Heart right ventricle (tissue), 16 donors: ENCODE results near the gene MARK3. TPM values are rescaled to one million over a fixed set of nuclear protein-coding genes. Genes with fewer than 3 reads are reported as not detected.

Experiments
- ATAC-seq, 8 donors: fragments of 200-7000 bp; cut with Tn5 transposase; one replicate each; pipeline ENCODE4 v1.9.1; 2020; ENCODE audit warnings: mild to moderate bottlenecking in 8 of 8, moderate library complexity in 8 of 8, moderate number of reproducible peaks in 1 of 8
- DNase-seq, 2 donors: peaks; one replicate each; pipeline ENCODE4 v3.0.0-alpha.2; 2020
- H3K27ac ChIP-seq, 10 donors: fragments of 200-600 bp; sonication (generic) in 2 of 10; one replicate each; pipeline versions ENCODE4 v1.5.0 to v1.8.0; 2020 to 2022; ENCODE audit warnings: mild to moderate bottlenecking in 3 of 10
- H3K27me3 ChIP-seq, 7 donors: fragments of 200-600 bp; one replicate each; pipeline ENCODE4 v1.8.0; 2021 to 2022; ENCODE audit warnings: mild to moderate bottlenecking in 2 of 7
- H3K36me3 ChIP-seq, 9 donors: fragments of 200-600 bp; sonication (generic) in 1 of 9; one replicate each; pipeline versions ENCODE4 v1.5.0 to v1.8.0; 2020 to 2022; ENCODE audit warnings: mild to moderate bottlenecking in 2 of 9
- H3K4me1 ChIP-seq, 9 donors: fragments of 200-600 bp; sonication (generic) in 1 of 9; one replicate each; pipeline versions ENCODE4 v1.5.0 to v1.8.0; 2020 to 2022; ENCODE audit warnings: mild to moderate bottlenecking in 4 of 9
- H3K4me3 ChIP-seq, 10 donors: fragments of 200-600 bp; sonication (generic) in 2 of 10; one replicate each; pipeline versions ENCODE4 v1.5.0 to v1.8.0; 2020 to 2022; ENCODE audit warnings: mild to moderate bottlenecking in 7 of 10, moderate library complexity in 2 of 10
- H3K9me3 ChIP-seq, 11 donors: fragments of 200-600 bp in 10 of 11; sonication (generic) in 2 of 11; one replicate each; pipeline versions ENCODE4 v1.5.0 to v1.8.0; 2013 to 2022; ENCODE audit warnings: mild to moderate bottlenecking in 2 of 11, control low read depth in 1 of 11, moderate library complexity in 1 of 11
- CTCF ChIP-seq, 9 donors: fragments of 200-600 bp; sonication (generic) in 2 of 9; IDR thresholded peaks; one replicate each; pipeline versions ENCODE4 v1.5.0 to v1.8.0; 2021 to 2022; ENCODE audit warnings: antibody characterized with exemption in 9 of 9, mild to moderate bottlenecking in 5 of 9, moderate library complexity in 1 of 9
- WGBS, 2 donors: extraction: QIAGEN DNeasy Blood & Tissue Kit; methylation state at CpG; one replicate each; pipeline ENCODE4 v1.1.7; 2013; ENCODE audit warnings: inconsistent platforms in 1 of 2; 5-methylcytosine and 5-hydroxymethylcytosine counted together
- intact Hi-C, 10 donors: fragments of 100-400 bp; cut with DNase I; formaldehyde crosslinking; loops; one replicate each; pipeline versions ENCODE4 v1.11.1 to v1.14.2; 2022
- polyA plus RNA-seq, 2 donors: library from polyadenylated mRNA; stranded (reverse); fragments of 200-250 nt; gene quantifications; one replicate each; pipeline ENCODE4 v1.2.3, GENCODE V29; 2013
- total RNA-seq, 10 donors: library from RNA; stranded (reverse); fragmentation: NEBNext Ultra II Directional in 3 of 10; extraction: Animal tissue kit (Norgen Biotek cat#: 25700) in 3 of 10; gene quantifications; one replicate each; pipeline versions ENCODE4 v1.2.1 to v1.2.4, GENCODE V29; 2021 to 2023
- donor health status: Arrhythmogenic right ventricular cardiomyopathy.
- donor health status: ischemic (EF 13 %, LVEDD 7.1; RV severe dilation, severe dysfunction).
- donor health status: healthy with polysubstance abuse.
- donor health status: DM: no; HTN: yes; CAD: no.
- donor health status: DM: no; HTN: no; CAD: no.
- donor health status: ischemic (EF 25% LVEDD 6.9; RV normal size, moderate dysfunction).
- donor health status: ischemic (EF 25% LVEDD 5.7; RV mildly dilated, moderate dysfunction).
- donor health status: healthy.
- donor health status: DM: yes; HTN: yes; CAD: no.
- donor health status: Ischemic cardiomyopathy.
- donor health status: ischemic (EF 35%, LVEDD 5.7; RV mildly dilated, moderate dysfunction).
- donor health status: nonischemic (EF 11% LVEDD 7.7; RV severe dilation, severe dysfunction).
- donor health status: DM: yes; HTN: yes; CAD: no.
- donor health status: PGD.
- donor health status: ischemic (EF 29% LVEDD 5.4; RV normal size, mild dysfunction).
- donor health status: nonischemic (EF 23%, LVEDD 6.1; RV moderate dilation, normal function).

Gene MARK3
- total and polyA plus RNA-seq, 12 donors, result 62.3 to 246 (median 77.1) TPM

- DNase-seq, result no peak
- peaks cover 0 to 91% (median 40%) of the 10 kb centered on the region in 9 donors for H3K36me3 ChIP-seq
- no peak overlapping the region for H3K27ac ChIP-seq
- intact Hi-C loops, result loop anchor here in 7 of 10 donors (5.0 kb wide), 2 partner anchors 44 to 49 kb away; no protein-coding TSS in a partner anchor
- no peaks in the 10 kb centered on the region for H3K27me3 ChIP-seq
- H3K4me3 ChIP-seq, result no peak overlapping the region
- no peak for ATAC-seq
- WGBS, 2 donors, result 93 to 95% methylated on average over 12 of the region's 12 CpGs
- TF ChIP-seq CTCF (IDR thresholded peaks at IDR 0.05), result no peak
- H3K9me3 ChIP-seq, result no peaks in the 10 kb centered on the region
- H3K4me1 ChIP-seq, result peaks cover 0 to 19% (median 11%) of the 10 kb centered on the region in 9 donors
These were observed 118.1 kb downstream of the MARK3 start for GRCh38 chr14:103503296-103503695.

GRCh38 chr14:103504991-103505565, 119.9 kb downstream of the MARK3 start:
- no peaks in the 10 kb centered on the region for H3K27me3 ChIP-seq
- no peak for TF ChIP-seq CTCF (IDR thresholded peaks at IDR 0.05)
- ATAC-seq, result no peak
- H3K36me3 ChIP-seq, result peaks cover 0 to 91% (median 40%) of the 10 kb centered on the region in 9 donors
- no peak for DNase-seq
- no peak overlapping the region for H3K27ac ChIP-seq
- intact Hi-C loops, result loop anchor here in 7 of 10 donors (5.0 kb wide), 2 partner anchors 42 to 47 kb away; no protein-coding TSS in a partner anchor
- whole genome bisulfite sequencing, 2 donors, result 80 to 83% methylated on average over 8 of the region's 8 CpGs
- H3K9me3 ChIP-seq, result no peaks in the 10 kb centered on the region
- no peak overlapping the region for H3K4me3 ChIP-seq
- H3K4me1 ChIP-seq, result peaks cover 0 to 16% (median 9%) of the 10 kb centered on the region in 9 donors

GRCh38 chr14:103507751-103508150, 122.5 kb downstream of the MARK3 start:
- 83 to 91% methylated on average over 3 of the region's 3 CpGs for WGBS, 2 donors
- Histone ChIP-seq H3K27me3 (no peaks in the 10 kb centered on the region), H3K27ac (peak overlapping the region in 2 of 10 donors; percentile 22 to 25), H3K4me1 (peaks cover 0 to 15% (median 5%) of the 10 kb centered on the region in 9 donors), H3K36me3 (peaks cover 0 to 87% (median 24%) of the 10 kb centered on the region in 9 donors), H3K9me3 (no peaks in the 10 kb centered on the region), H3K4me3 (no peak overlapping the region)
- no peak for DNase-seq
- no peak for TF ChIP-seq CTCF (IDR thresholded peaks at IDR 0.05)
- no peak for ATAC-seq
- intact Hi-C loops, result no loop called here

GRCh38 chr14:103508521-103509329, 123.5 kb downstream of the MARK3 start:
- Histone ChIP-seq H3K27me3 (no peaks in the 10 kb centered on the region), H3K27ac (no peak overlapping the region), H3K4me3 (no peak overlapping the region), H3K4me1 (peaks cover 3 to 24% (median 14%) of the 10 kb centered on the region in 9 donors), H3K36me3 (peaks cover 0 to 82% (median 14%) of the 10 kb centered on the region in 9 donors), H3K9me3 (no peaks in the 10 kb centered on the region)
- 83 to 85% methylated on average over 16 of the region's 16 CpGs for WGBS, 2 donors
- intact Hi-C loops, result no loop called here
- no peak for TF ChIP-seq CTCF (IDR thresholded peaks at IDR 0.05)
- ATAC-seq (no peak), DNase-seq (no peak)
